ENCODE measurements around the gene NR2C2.

- TF ChIP-seq CTCF (IDR thresholded peaks at IDR 0.05) (no peak), POLR2A (IDR thresholded peaks at IDR 0.05) (no peak)
These were observed 34.1 kb upstream of the NR2C2 start for GRCh38 chr3:14913071-14913925.
